ENCODE data around the gene TTLL4. TPM values are rescaled to one million over a fixed set of nuclear protein-coding genes. Genes with fewer than 3 reads are reported as not detected.

TTLL4 gene
- total and polyA plus RNA-seq, 2 of the 8 experiments (the other 6 are each of a cell fraction or from before 2014, with no cell fraction given): 71.1 to 105 TPM

GRCh38 chr2:218777276-218777990 lies 66.8 kb downstream of the TTLL4 start:
- Histone ChIP-seq H3K4me1 (replicated peaks in 1 of 4; ENCODE audit: control insufficient read depth in 3 of 4, insufficient read depth in 4 of 4, low read length in 3 of 4) (peaks cover 0 to 2% (median under 1%) of the 10 kb centered on the region in 4 experiments; a peak in 1 of 7 replicates), H4K20me1 (replicated peaks in 1 of 2; ENCODE audit: control insufficient read depth in 1 of 2, insufficient read depth in 2 of 2, low read length in 2 of 2) (no peaks in the 10 kb centered on the region), H3K23me2 (ENCODE audit: low read depth, low read length) (peaks cover 6% of the 10 kb centered on the region), H2BK15ac (ENCODE audit: low read length) (no peak overlapping the region), H3K14ac (ENCODE audit: insufficient read length) (no peak overlapping the region), H2BK120ac (replicated peaks; ENCODE audit: low read depth, low read length) (no peak overlapping the region), H2AK5ac (ENCODE audit: low read depth, low read length) (no peak overlapping the region), H3K23ac (ENCODE audit: insufficient read length) (no peak overlapping the region), H3K18ac (ENCODE audit: extremely low read depth, low read length) (no peak overlapping the region), H3K9ac (replicated peaks in 1 of 4; ENCODE audit: extremely low read depth in 1 of 4, low read depth in 3 of 4, low read length in 3 of 4) (no peak overlapping the region), H4K91ac (replicated peaks; ENCODE audit: insufficient read length, low read length) (no peak overlapping the region), H2AFZ (ENCODE audit: low read length) (no peak overlapping the region), H3K27me3 (replicated peaks in 1 of 4; ENCODE audit: control insufficient read depth in 3 of 4, extremely low read depth in 1 of 4, insufficient read depth in 3 of 4, low read length in 3 of 4) (peaks cover 2 to 18% (median 12%) of the 10 kb centered on the region in 4 experiments), H2BK12ac (ENCODE audit: low read depth, low read length) (no peak overlapping the region), H3K27ac (ENCODE audit: low read depth, low read length) (no peak overlapping the region), H3K56ac (replicated peaks; ENCODE audit: insufficient read length, low read depth, low read length) (no peak overlapping the region), H2BK5ac (ENCODE audit: low read depth, low read length) (no peak overlapping the region), H3K36me3 (ENCODE audit: control insufficient read depth in 2 of 4, insufficient read depth in 4 of 4, low read length in 3 of 4) (no peaks in the 10 kb centered on the region), H4K8ac (ENCODE audit: extremely low read depth, insufficient read depth, low read length) (no peak overlapping the region), H3K4me2 (ENCODE audit: insufficient read depth in 1 of 2, low read depth in 2 of 2, low read length in 2 of 2) (no peak overlapping the region), H3K4me3 (ENCODE audit: extremely low read depth in 1 of 4, insufficient read depth in 2 of 4, low read depth in 3 of 4, low read length in 4 of 4) (no peak overlapping the region), H4K5ac (ENCODE audit: insufficient read length, low read depth, low read length) (no peak overlapping the region), H3K4ac (replicated peaks; ENCODE audit: insufficient read length, low read depth, low read length) (no peak overlapping the region), H3K79me1 (ENCODE audit: low read depth, low read length) (no peaks in the 10 kb centered on the region), H3K79me2 (ENCODE audit: control insufficient read depth in 1 of 2, insufficient read depth in 2 of 2, low read length in 2 of 2) (no peaks in the 10 kb centered on the region), H3K9me3 (ENCODE audit: insufficient read depth in 2 of 2, low read depth in 1 of 2, low read length in 1 of 2) (no peaks in the 10 kb centered on the region), H2BK20ac (ENCODE audit: low read length) (no peak overlapping the region)
- POLR2A ChIA-PET (ENCODE audit: partially characterized antibody): no interaction called here
- WGBS, 2 experiments (ENCODE audit: extremely low coverage in 1 of 2, insufficient coverage in 1 of 2, insufficient read length in 1 of 2, insufficient replicate concordance in 2 of 2, low coverage in 1 of 2, low lambda C conversion rate in 2 of 2, missing lambda C conversion rate in 1 of 2): 91% methylated on average over 9 of the region's 9 CpGs; no CpG with 5 or more reads in 1 of the 2 experiments
- DNase-seq (ENCODE audit: low read depth in 1 of 2, low spot score in 2 of 2) (no peak), FAIRE-seq (no peak)
- TF ChIP-seq SP1 (IDR thresholded peaks at IDR 0.05; ENCODE audit: low read depth, low read length): no peak
- CTCF ChIA-PET (ENCODE audit: partially characterized antibody): interaction anchor here (1.3 to 2.0 kb wide), 3 partner anchors 18 to 70 kb away, joined by 4 to 7 read pairs (median 4); no protein-coding TSS in a partner anchor

Data from H1 (cell line).